DOHH2 (cell line): ENCODE results near the gene RIMBP2.

Experiments
- H3F3A ChIP-seq: fragments of 200-600 bp; sonication (generic), shearing (Covaris generic); 2 replicates; pipeline ENCODE4 v1.6.0; 2016; ENCODE audit warnings: antibody characterized with exemption, mild to moderate bottlenecking; ENCODE audit not compliant: control insufficient read depth, insufficient read depth
- H3K27ac ChIP-seq: fragments of 200-600 bp; sonication (generic); 2 replicates; pipeline ENCODE4 v1.5.1; 2014; ENCODE audit warnings: low read depth, mild to moderate bottlenecking, low read length, moderate library complexity
- H3K27me3 ChIP-seq: fragments of 200-600 bp; sonication (generic); 2 replicates; pipeline ENCODE4 v1.6.1; 2014; ENCODE audit warnings: mild to moderate bottlenecking, low read length, mixed read lengths; ENCODE audit not compliant: control insufficient read depth
- H3K36me3 ChIP-seq: fragments of 200-600 bp; sonication (generic); 2 replicates; pipeline ENCODE4 v1.6.1; 2014; ENCODE audit warnings: mild to moderate bottlenecking, low read length, moderate library complexity, mixed read lengths; ENCODE audit not compliant: control insufficient read depth
- H3K4me1 ChIP-seq: fragments of 200-600 bp; sonication (generic); 2 replicates; pipeline ENCODE4 v1.6.1; 2014; ENCODE audit warnings: mild to moderate bottlenecking, low read length, mixed read lengths; ENCODE audit not compliant: control insufficient read depth
- H3K4me2 ChIP-seq: fragments of 200-600 bp; sonication (generic); 2 replicates; pipeline ENCODE4 v1.6.0; 2014; ENCODE audit warnings: mild to moderate bottlenecking, low read length, moderate library complexity
- H3K4me3 ChIP-seq: fragments of 200-600 bp; sonication (generic); 2 replicates; pipeline ENCODE4 v1.5.1; 2014; ENCODE audit warnings: mild to moderate bottlenecking, low read length, mixed read lengths
- H3K79me2 ChIP-seq: fragments of 200-600 bp; sonication (generic); 2 replicates; pipeline ENCODE4 v1.6.1; 2014; ENCODE audit warnings: mild to moderate bottlenecking, low read length, mixed read lengths; ENCODE audit not compliant: control insufficient read depth
- H3K9me2 ChIP-seq: fragments of 200-600 bp; sonication (generic); replicated peaks from 2 replicates; pipeline ENCODE4 v1.6.1; 2014; ENCODE audit warnings: mild to moderate bottlenecking, low read length, mixed read lengths; ENCODE audit not compliant: control insufficient read depth
- H3K9me3 ChIP-seq: fragments of 200-600 bp; sonication (generic); 2 replicates; pipeline ENCODE4 v1.6.1; 2014; ENCODE audit warnings: antibody characterized with exemption, low read length, mixed read lengths; ENCODE audit not compliant: control insufficient read depth, insufficient read depth
- H4K20me1 ChIP-seq: fragments of 200-600 bp; sonication (generic); 2 replicates; pipeline ENCODE4 v1.6.0; 2014; ENCODE audit warnings: low read depth, mild to moderate bottlenecking, antibody characterized with exemption, low read length, moderate library complexity; ENCODE audit not compliant: control insufficient read depth, insufficient read depth
- EZH2phosphoT487 ChIP-seq: fragments of 200-600 bp; sonication (generic); IDR thresholded peaks from 2 replicates; pipeline ENCODE4 v1.6.1; 2017; ENCODE audit warnings: borderline replicate concordance, mild to moderate bottlenecking, antibody characterized with exemption, low read length, moderate library complexity, mixed read lengths
- TF ChIP-seq, protein P1 (sequence below): fragments of 200-600 bp; sonication (generic); IDR thresholded peaks from one replicate; pipeline ENCODE4 v1.5.1; 2014; ENCODE audit warnings: antibody characterized with exemption, mild to moderate bottlenecking, low read depth, low read length; ENCODE audit not compliant: poor library complexity, severe bottlenecking

RIMBP2 gene

DNA sequence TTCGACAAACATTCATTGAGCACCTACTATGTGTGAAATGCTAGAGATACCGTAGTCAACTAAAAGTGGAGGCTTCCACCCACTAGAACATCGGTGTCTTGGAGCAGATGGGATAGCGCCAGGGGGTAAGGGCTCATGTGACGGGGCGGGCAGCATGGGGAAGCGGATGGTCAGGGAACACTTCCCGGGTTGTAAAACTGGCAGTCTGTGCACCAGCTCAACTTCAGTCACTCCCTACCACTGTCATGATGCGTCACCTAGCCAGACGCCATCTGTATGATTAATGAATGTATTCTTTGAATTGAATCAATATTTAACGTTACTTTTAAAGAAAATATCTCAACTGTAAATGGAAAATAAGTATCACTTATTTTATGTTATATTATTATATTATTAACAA lies 284.9 kb downstream of the RIMBP2 start:
- no peaks in the 10 kb centered on the region for H3K9me2 ChIP-seq
- no peaks in the 10 kb centered on the region for H4K20me1 ChIP-seq
- H3K9me3 ChIP-seq = no peaks in the 10 kb centered on the region
- TF ChIP-seq, protein P1, sequence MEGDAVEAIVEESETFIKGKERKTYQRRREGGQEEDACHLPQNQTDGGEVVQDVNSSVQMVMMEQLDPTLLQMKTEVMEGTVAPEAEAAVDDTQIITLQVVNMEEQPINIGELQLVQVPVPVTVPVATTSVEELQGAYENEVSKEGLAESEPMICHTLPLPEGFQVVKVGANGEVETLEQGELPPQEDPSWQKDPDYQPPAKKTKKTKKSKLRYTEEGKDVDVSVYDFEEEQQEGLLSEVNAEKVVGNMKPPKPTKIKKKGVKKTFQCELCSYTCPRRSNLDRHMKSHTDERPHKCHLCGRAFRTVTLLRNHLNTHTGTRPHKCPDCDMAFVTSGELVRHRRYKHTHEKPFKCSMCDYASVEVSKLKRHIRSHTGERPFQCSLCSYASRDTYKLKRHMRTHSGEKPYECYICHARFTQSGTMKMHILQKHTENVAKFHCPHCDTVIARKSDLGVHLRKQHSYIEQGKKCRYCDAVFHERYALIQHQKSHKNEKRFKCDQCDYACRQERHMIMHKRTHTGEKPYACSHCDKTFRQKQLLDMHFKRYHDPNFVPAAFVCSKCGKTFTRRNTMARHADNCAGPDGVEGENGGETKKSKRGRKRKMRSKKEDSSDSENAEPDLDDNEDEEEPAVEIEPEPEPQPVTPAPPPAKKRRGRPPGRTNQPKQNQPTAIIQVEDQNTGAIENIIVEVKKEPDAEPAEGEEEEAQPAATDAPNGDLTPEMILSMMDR = no peak
- no peak for TF ChIP-seq EZH2phosphoT487
- no peak overlapping the region for H3K4me2 ChIP-seq
- no peak overlapping the region for H3K4me3 ChIP-seq
- H3K4me1 ChIP-seq = no peaks in the 10 kb centered on the region
- no peaks in the 10 kb centered on the region for H3F3A ChIP-seq
- H3K27ac ChIP-seq = no peak overlapping the region
- no peaks in the 10 kb centered on the region for H3K36me3 ChIP-seq
- H3K27me3 ChIP-seq = no peaks in the 10 kb centered on the region
- no peaks in the 10 kb centered on the region for H3K79me2 ChIP-seq

DNA sequence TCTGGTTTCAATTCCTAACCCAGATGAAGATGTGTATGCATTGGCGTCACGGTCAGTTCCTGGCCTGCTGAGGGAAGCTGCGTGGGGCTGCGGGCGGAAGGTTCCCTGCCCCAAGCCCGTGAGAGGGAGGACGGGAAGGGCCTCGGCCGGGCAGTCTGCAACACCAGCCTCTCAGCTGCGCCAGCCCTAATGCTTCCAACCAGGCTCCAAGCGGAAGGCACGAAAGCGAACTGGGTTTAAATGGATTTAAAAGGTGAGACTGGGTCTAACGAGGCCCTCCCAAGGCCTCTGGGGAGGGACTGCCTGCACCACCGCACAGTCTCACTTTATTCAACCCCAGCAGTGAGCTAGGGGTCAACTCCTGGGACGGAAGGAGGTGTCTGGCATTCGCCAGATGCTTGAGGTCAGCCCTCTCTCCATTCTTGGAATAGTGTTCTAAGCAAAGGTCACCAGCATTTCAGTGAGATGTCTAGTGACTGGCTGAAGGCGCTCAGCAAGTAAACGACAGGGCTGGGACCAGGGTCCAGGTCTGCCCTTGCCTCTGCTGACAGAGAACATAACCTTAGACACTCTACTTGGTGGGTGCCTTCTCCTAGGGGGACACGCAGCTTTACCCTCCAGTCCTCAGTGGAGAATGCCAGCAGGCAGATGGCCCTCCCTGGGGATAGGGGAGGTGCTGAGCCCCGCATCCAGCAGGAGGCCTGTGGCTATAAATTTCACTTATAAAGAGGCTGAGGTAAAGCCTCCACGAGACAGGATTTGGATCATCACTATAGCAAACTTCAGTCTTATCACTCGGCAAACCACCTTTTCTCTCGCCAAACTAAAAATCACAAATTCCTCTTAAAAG lies 286.2 kb downstream of the RIMBP2 start:
- no peak overlapping the region for H3K4me3 ChIP-seq
- no peaks in the 10 kb centered on the region for H3F3A ChIP-seq
- no peaks in the 10 kb centered on the region for H3K9me2 ChIP-seq
- no peak overlapping the region for H3K27ac ChIP-seq
- H3K4me1 ChIP-seq = no peaks in the 10 kb centered on the region
- H3K9me3 ChIP-seq = no peaks in the 10 kb centered on the region
- no peaks in the 10 kb centered on the region for H3K27me3 ChIP-seq
- H3K4me2 ChIP-seq = no peak overlapping the region
- TF ChIP-seq EZH2phosphoT487 = no peak
- TF ChIP-seq, protein P1 = no peak
- no peaks in the 10 kb centered on the region for H3K79me2 ChIP-seq
- no peaks in the 10 kb centered on the region for H3K36me3 ChIP-seq
- no peaks in the 10 kb centered on the region for H4K20me1 ChIP-seq

DNA sequence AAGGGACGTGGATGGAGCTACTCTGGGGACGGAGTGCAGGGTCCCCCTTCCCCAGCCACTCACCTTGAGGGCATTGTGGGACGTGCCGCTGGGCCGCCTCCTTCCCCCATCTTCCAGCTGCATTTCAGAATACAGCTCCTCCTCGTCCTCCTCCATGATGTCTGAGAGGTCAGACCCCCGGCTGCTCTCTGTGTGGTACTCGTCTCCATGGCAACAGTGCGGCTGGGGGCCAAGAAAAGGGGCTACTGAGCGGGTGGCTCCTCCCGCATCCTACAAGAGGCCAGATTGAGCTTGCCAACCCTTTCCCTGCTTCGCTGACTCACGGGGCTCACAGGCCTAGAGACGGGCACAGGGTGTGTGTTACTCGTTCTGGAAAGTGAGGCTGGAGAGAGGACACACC lies 288.0 kb downstream of the RIMBP2 start:
- H3K4me2 ChIP-seq = no peak overlapping the region
- no peak for TF ChIP-seq EZH2phosphoT487
- TF ChIP-seq, protein P1 = no peak
- H3K79me2 ChIP-seq = no peaks in the 10 kb centered on the region
- H4K20me1 ChIP-seq = no peaks in the 10 kb centered on the region
- no peaks in the 10 kb centered on the region for H3K4me1 ChIP-seq
- no peaks in the 10 kb centered on the region for H3K9me2 ChIP-seq
- H3K27me3 ChIP-seq = no peaks in the 10 kb centered on the region
- H3K9me3 ChIP-seq = no peaks in the 10 kb centered on the region
- H3K4me3 ChIP-seq = no peak overlapping the region
- H3K36me3 ChIP-seq = no peaks in the 10 kb centered on the region
- no peaks in the 10 kb centered on the region for H3F3A ChIP-seq
- no peak overlapping the region for H3K27ac ChIP-seq
